Psoas muscle (tissue), 8 donors: ENCODE results near the gene NLGN4X. TPM values are rescaled to one million over a fixed set of nuclear protein-coding genes. Genes with fewer than 3 reads are reported as not detected.

Source experiments
- ATAC-seq, 4 donors: fragments of 200-7000 bp; cut with Tn5 transposase; one replicate each; pipeline ENCODE4 v1.9.1; 2020; ENCODE audit warnings: moderate library complexity in 3 of 4, mild to moderate bottlenecking in 2 of 4
- DNase-seq, 2 donors: peaks; one replicate each; pipeline ENCODE4 v3.0.0-alpha.2; 2020
- H3K27ac ChIP-seq: fragments of 200-600 bp; one replicate; pipeline ENCODE4 v1.8.0; 2022
- H3K27me3 ChIP-seq, 3 donors: fragments of 200-600 bp in 1 of 3; one replicate each; pipeline versions ENCODE4 v1.6.1 to v1.8.0; 2013 to 2022; ENCODE audit warnings: low read length in 2 of 3, mild to moderate bottlenecking in 2 of 3, moderate library complexity in 1 of 3; ENCODE audit not compliant: insufficient read depth in 3 of 3
- H3K36me3 ChIP-seq, 2 donors: fragments of 200-600 bp in 1 of 2; one replicate each; pipeline versions ENCODE4 v1.6.1 to v1.8.0; 2013 to 2022; ENCODE audit warnings: low read depth in 1 of 2, mild to moderate bottlenecking in 1 of 2, moderate library complexity in 1 of 2; ENCODE audit not compliant: insufficient read depth in 1 of 2
- H3K4me1 ChIP-seq: fragments of 200-600 bp; one replicate; pipeline ENCODE4 v1.8.0; 2022
- H3K4me3 ChIP-seq: fragments of 200-600 bp; one replicate; pipeline ENCODE4 v1.8.0; 2022; ENCODE audit warnings: mild to moderate bottlenecking
- H3K9me3 ChIP-seq: fragments of 200-600 bp; one replicate; pipeline ENCODE4 v1.8.0; 2022
- WGBS, 3 donors: extraction: QIAGEN DNeasy Blood & Tissue Kit; methylation state at CpG; one replicate each; pipeline versions ENCODE4 v1.1.6 to v1.1.7; 2013; 5-methylcytosine and 5-hydroxymethylcytosine counted together
- intact Hi-C, 2 donors: fragments of 100-400 bp; cut with DNase I; formaldehyde crosslinking; loops; one replicate each; pipeline versions ENCODE4 v1.11.0 to v1.14.2; 2022
- polyA plus RNA-seq, 3 donors: library from polyadenylated mRNA; stranded (reverse); fragments of 200-250 nt; gene quantifications; one replicate each; pipeline ENCODE4 v1.2.3, GENCODE V29; 2013
- total RNA-seq, 4 donors: library from RNA; stranded (reverse); fragmentation: NEBNext Ultra II Directional in 2 of 4; extraction: Animal tissue kit (Norgen Biotek cat#: 25700) in 2 of 4; gene quantifications; one replicate each; pipeline versions ENCODE4 v1.2.1 to v1.2.4, GENCODE V29; 2021 to 2023
- TF ChIP-seq, protein P1 (sequence below): fragments of 200-600 bp; IDR thresholded peaks from one replicate; pipeline ENCODE4 v1.8.0; 2022; ENCODE audit warnings: antibody characterized with exemption
- donor health status: healthy with polysubstance abuse.
- donor health status: DM: no; HTN: no; CAD: no; lungs with moderate emphysema.
- donor health status: Bipolar disorder and iron deficiency.
- donor health status: healthy.
- donor health status: DM: yes; HTN: yes; CAD: no.
- donor health status: DM: no; HTN: no; CAD: no.
- donor health status: DM: no; HTN: no; CAD: no.
- donor health status: DM: yes; HTN: yes; CAD: no.

The NLGN4X gene
- total and polyA plus RNA-seq, 7 donors: 0.05 to 0.59 (median 0.13) TPM

- no peak for DNase-seq
- ATAC-seq: no peak
- Histone ChIP-seq H3K4me1 (no peaks in the 10 kb centered on the region), H3K27me3 (no peaks in the 10 kb centered on the region), H3K27ac (no peak overlapping the region), H3K4me3 (no peak overlapping the region), H3K9me3 (no peaks in the 10 kb centered on the region), H3K36me3 (no peaks in the 10 kb centered on the region)
- intact Hi-C loops: no loop called here
- WGBS, 3 donors: 84 to 89% (median 88%) methylated on average over 11 of the region's 11 CpGs
- TF ChIP-seq, protein P1, sequence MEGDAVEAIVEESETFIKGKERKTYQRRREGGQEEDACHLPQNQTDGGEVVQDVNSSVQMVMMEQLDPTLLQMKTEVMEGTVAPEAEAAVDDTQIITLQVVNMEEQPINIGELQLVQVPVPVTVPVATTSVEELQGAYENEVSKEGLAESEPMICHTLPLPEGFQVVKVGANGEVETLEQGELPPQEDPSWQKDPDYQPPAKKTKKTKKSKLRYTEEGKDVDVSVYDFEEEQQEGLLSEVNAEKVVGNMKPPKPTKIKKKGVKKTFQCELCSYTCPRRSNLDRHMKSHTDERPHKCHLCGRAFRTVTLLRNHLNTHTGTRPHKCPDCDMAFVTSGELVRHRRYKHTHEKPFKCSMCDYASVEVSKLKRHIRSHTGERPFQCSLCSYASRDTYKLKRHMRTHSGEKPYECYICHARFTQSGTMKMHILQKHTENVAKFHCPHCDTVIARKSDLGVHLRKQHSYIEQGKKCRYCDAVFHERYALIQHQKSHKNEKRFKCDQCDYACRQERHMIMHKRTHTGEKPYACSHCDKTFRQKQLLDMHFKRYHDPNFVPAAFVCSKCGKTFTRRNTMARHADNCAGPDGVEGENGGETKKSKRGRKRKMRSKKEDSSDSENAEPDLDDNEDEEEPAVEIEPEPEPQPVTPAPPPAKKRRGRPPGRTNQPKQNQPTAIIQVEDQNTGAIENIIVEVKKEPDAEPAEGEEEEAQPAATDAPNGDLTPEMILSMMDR: no peak
These were observed 199.7 kb downstream of the NLGN4X start for GRCh38 chrX:6029014-6029413.

DNA sequence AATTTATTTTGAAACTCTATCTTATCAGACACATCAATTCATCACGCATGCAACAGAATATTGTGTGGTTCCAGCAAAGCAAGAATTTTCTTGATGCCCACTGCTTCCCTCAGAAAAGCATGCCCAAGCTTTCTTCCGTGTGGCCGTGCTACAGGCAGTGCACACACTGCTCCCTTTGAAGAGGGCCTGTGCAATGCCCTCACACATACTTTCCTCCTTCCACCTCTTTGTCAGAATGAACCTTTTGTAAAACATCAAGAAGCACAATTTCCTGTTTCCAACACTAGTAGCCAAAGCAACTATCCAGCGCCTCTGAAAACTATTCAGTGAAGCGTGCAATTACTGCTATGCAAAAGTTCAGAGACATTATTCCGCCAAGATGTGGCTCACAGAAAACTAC lies 201.7 kb downstream of the NLGN4X start:
- 37 to 59% (median 42%) methylated on average over 6 of the region's 6 CpGs for WGBS, 3 donors
- ATAC-seq: no peak
- intact Hi-C loops: no loop called here

GRCh38 chrX:6026429-6026828 lies 202.2 kb downstream of the NLGN4X start:
- Histone ChIP-seq H3K4me1 (no peaks in the 10 kb centered on the region), H3K27ac (no peak overlapping the region), H3K4me3 (no peak overlapping the region), H3K9me3 (no peaks in the 10 kb centered on the region), H3K36me3 (no peaks in the 10 kb centered on the region), H3K27me3 (no peaks in the 10 kb centered on the region)
- WGBS, 3 donors: 34 to 41% (median 36%) methylated on average over 7 of the region's 7 CpGs
- TF ChIP-seq, protein P1: no peak
- intact Hi-C loops: no loop called here
- DNase-seq (no peak), ATAC-seq (no peak)

More for the DNA sequence above, 201.7 kb downstream of the NLGN4X start:
- TF ChIP-seq, protein P1: no peak
- no peak for DNase-seq
- H3K4me1 ChIP-seq: no peaks in the 10 kb centered on the region
- no peaks in the 10 kb centered on the region for H3K9me3 ChIP-seq
- no peak overlapping the region for H3K4me3 ChIP-seq
- H3K27me3 ChIP-seq: no peaks in the 10 kb centered on the region
- H3K27ac ChIP-seq: no peak overlapping the region
- H3K36me3 ChIP-seq: no peaks in the 10 kb centered on the region

- Histone ChIP-seq H3K4me3 (no peak overlapping the region), H3K27me3 (no peaks in the 10 kb centered on the region), H3K4me1 (no peaks in the 10 kb centered on the region), H3K27ac (no peak overlapping the region), H3K36me3 (no peaks in the 10 kb centered on the region), H3K9me3 (no peaks in the 10 kb centered on the region)
- intact Hi-C loops: no loop called here
- ATAC-seq (no peak), DNase-seq (no peak)
- TF ChIP-seq, protein P1: no peak
- WGBS, 3 donors: 78 to 88% (median 83%) methylated on average over 4 of the region's 4 CpGs
These were observed 204.5 kb downstream of the NLGN4X start for GRCh38 chrX:6024204-6024603.

- TF ChIP-seq, protein P1: no peak
- intact Hi-C loops: no loop called here
- no peak overlapping the region for H3K27ac ChIP-seq
- WGBS, 3 donors: 7 to 17% (median 11%) methylated on average over 4 of the region's 4 CpGs
- H3K36me3 ChIP-seq: no peaks in the 10 kb centered on the region
- no peaks in the 10 kb centered on the region for H3K27me3 ChIP-seq
- DNase-seq: no peak
- H3K4me3 ChIP-seq: no peak overlapping the region
- H3K4me1 ChIP-seq: no peaks in the 10 kb centered on the region
- no peaks in the 10 kb centered on the region for H3K9me3 ChIP-seq
- no peak for ATAC-seq
These were observed 207.2 kb downstream of the NLGN4X start for GRCh38 chrX:6021316-6022091.
